H1 (cell line): ENCODE data around the gene SELENOO. TPM values are rescaled to one million over a fixed set of nuclear protein-coding genes. Genes with fewer than 3 reads are reported as not detected.

Experiments
- CTCF ChIA-PET: fragments of 300-600 bp; sonication (Branson Sonifier 250); formaldehyde crosslinking; loops from one replicate; lab custom pipeline; 2021; ENCODE audit not compliant: partially characterized antibody; lab: Charles Lee
- POLR2A ChIA-PET: fragments of 300-600 bp; sonication (Branson Sonifier 250); formaldehyde crosslinking; loops from one replicate; lab custom pipeline; 2021; ENCODE audit warnings: inconsistent platforms; ENCODE audit not compliant: partially characterized antibody; lab: Charles Lee
- DNase-seq, 2 experiments: peaks; one replicate each; pipeline versions ENCODE4 v3.0.0 to v3.0.0-alpha.2; 2010 to 2022; ENCODE audit warnings: low spot score in 2 of 2, low read depth in 1 of 2, mixed read lengths in 1 of 2
- FAIRE-seq: peaks from 2 replicates; lab custom pipeline; 2011; peaks lifted over from hg19 to GRCh38; lab: Jason Lieb, UNC
- H2AFZ ChIP-seq: 2 replicates; pipeline ENCODE4 v1.8.1; 2012; ENCODE audit warnings: low read length, inconsistent platforms
- H2AK5ac ChIP-seq: 2 replicates; pipeline ENCODE4 v1.6.1; 2013; ENCODE audit warnings: low read depth, low read length
- H2BK120ac ChIP-seq: replicated peaks from 2 replicates; pipeline ENCODE3; 2013; ENCODE audit warnings: low read depth, low read length, inconsistent platforms
- H2BK12ac ChIP-seq: 2 replicates; pipeline ENCODE4 v1.6.1; 2013; ENCODE audit warnings: low read depth, low read length
- H2BK15ac ChIP-seq: 2 replicates; pipeline ENCODE4 v1.6.1; 2013; ENCODE audit warnings: low read length
- H2BK20ac ChIP-seq: 2 replicates; pipeline ENCODE4 v1.6.1; 2013; ENCODE audit warnings: low read length
- H2BK5ac ChIP-seq: 2 replicates; pipeline ENCODE4 v1.6.1; 2013; ENCODE audit warnings: low read depth, low read length
- H3K14ac ChIP-seq: 2 replicates; pipeline ENCODE4 v1.6.1; 2013; ENCODE audit warnings: inconsistent platforms; ENCODE audit not compliant: insufficient read length
- H3K18ac ChIP-seq: 2 replicates; pipeline ENCODE4 v1.6.1; 2013; ENCODE audit warnings: low read length; ENCODE audit errors: extremely low read depth
- H3K23ac ChIP-seq: 2 replicates; pipeline ENCODE4 v1.6.1; 2013; ENCODE audit warnings: inconsistent platforms; ENCODE audit not compliant: insufficient read length
- H3K23me2 ChIP-seq: 2 replicates; pipeline ENCODE4 v1.6.1; 2013; ENCODE audit warnings: low read depth, low read length
- H3K27ac ChIP-seq: 2 replicates; pipeline ENCODE4 v1.6.1; 2011; ENCODE audit warnings: low read depth, low read length, inconsistent platforms
- H3K27me3 ChIP-seq, 4 experiments: replicated peaks in 1 of 4; 1 replicate in 1 of 4; 2 replicates in 3 of 4; pipeline versions ENCODE4 v1.6.1 to v1.8.1; 2011 to 2013; ENCODE audit warnings: low read length in 3 of 4, mild to moderate bottlenecking in 3 of 4, inconsistent platforms in 2 of 4, mixed read lengths in 2 of 4, moderate library complexity in 1 of 4; ENCODE audit not compliant: control insufficient read depth in 3 of 4, insufficient read depth in 3 of 4; ENCODE audit errors: extremely low read depth in 1 of 4
- H3K36me3 ChIP-seq, 4 experiments: 2 replicates each; pipeline versions ENCODE4 v1.6.1 to v1.8.1; 2011 to 2013; ENCODE audit warnings: mild to moderate bottlenecking in 4 of 4, low read length in 3 of 4, moderate library complexity in 2 of 4, control low read depth in 1 of 4, inconsistent platforms in 1 of 4; ENCODE audit not compliant: insufficient read depth in 4 of 4, control insufficient read depth in 2 of 4
- H3K4ac ChIP-seq: replicated peaks from 2 replicates; pipeline ENCODE3; 2013; ENCODE audit warnings: low read length, low read depth, mixed read lengths, inconsistent platforms; ENCODE audit not compliant: insufficient read length
- H3K4me1 ChIP-seq, 4 experiments: replicated peaks in 1 of 4; 1 replicate in 1 of 4; 2 replicates in 3 of 4; pipeline versions ENCODE4 v1.6.1 to v1.8.1; 2011 to 2013; ENCODE audit warnings: low read length in 3 of 4, inconsistent platforms in 2 of 4, mixed read lengths in 1 of 4; ENCODE audit not compliant: insufficient read depth in 4 of 4, control insufficient read depth in 3 of 4
- H3K4me2 ChIP-seq, 2 experiments: 2 replicates each; pipeline versions ENCODE4 v1.6.1 to v1.8.1; 2011 to 2013; ENCODE audit warnings: low read depth in 2 of 2, low read length in 2 of 2, control low read depth in 1 of 2, inconsistent platforms in 1 of 2, mild to moderate bottlenecking in 1 of 2; ENCODE audit not compliant: insufficient read depth in 1 of 2
- H3K4me3 ChIP-seq, 4 experiments: fragments of 200-600, 300-600 bp in 1 of 4; sonication (generic), shearing (Covaris generic), sonication (Bioruptor Twin) in 1 of 4; 2 replicates each; pipeline versions ENCODE4 v1.5.1 to v1.8.1; 2011 to 2016; ENCODE audit warnings: low read length in 4 of 4, low read depth in 3 of 4, control low read depth in 2 of 4, inconsistent platforms in 2 of 4, mild to moderate bottlenecking in 2 of 4, mixed read lengths in 1 of 4, moderate library complexity in 1 of 4; ENCODE audit not compliant: insufficient read depth in 2 of 4; ENCODE audit errors: extremely low read depth in 1 of 4
- H3K56ac ChIP-seq: replicated peaks from 2 replicates; pipeline ENCODE3; 2013; ENCODE audit warnings: low read depth, mild to moderate bottlenecking, mixed read lengths, low read length, inconsistent platforms; ENCODE audit not compliant: insufficient read length
- H3K79me1 ChIP-seq: 2 replicates; pipeline ENCODE4 v1.6.1; 2013; ENCODE audit warnings: low read depth, low read length, control low read depth
- H3K79me2 ChIP-seq, 2 experiments: 2 replicates each; pipeline versions ENCODE4 v1.6.1 to v1.8.1; 2012 to 2013; ENCODE audit warnings: low read length in 2 of 2, mild to moderate bottlenecking in 2 of 2, inconsistent platforms in 1 of 2; ENCODE audit not compliant: insufficient read depth in 2 of 2, control insufficient read depth in 1 of 2
- H3K9ac ChIP-seq, 4 experiments: replicated peaks in 1 of 4; 1 replicate in 1 of 4; 2 replicates in 3 of 4; pipeline versions ENCODE4 v1.6.1 to v1.8.1; 2011 to 2013; ENCODE audit warnings: low read depth in 3 of 4, low read length in 3 of 4, control low read depth in 2 of 4, mild to moderate bottlenecking in 2 of 4, moderate library complexity in 2 of 4, inconsistent platforms in 1 of 4; ENCODE audit errors: extremely low read depth in 1 of 4
- H3K9me3 ChIP-seq, 2 experiments: 2 replicates each; pipeline versions ENCODE4 v1.6.1 to v1.8.1; 2012 to 2013; ENCODE audit warnings: mild to moderate bottlenecking in 2 of 2, moderate library complexity in 2 of 2, control low read depth in 1 of 2, inconsistent platforms in 1 of 2, low read depth in 1 of 2, low read length in 1 of 2, mixed read lengths in 1 of 2; ENCODE audit not compliant: insufficient read depth in 2 of 2
- H4K20me1 ChIP-seq, 2 experiments: replicated peaks in 1 of 2; 2 replicates each; pipeline versions ENCODE3 to v1.8.1; 2011 to 2013; ENCODE audit warnings: inconsistent platforms in 2 of 2, low read length in 2 of 2, mild to moderate bottlenecking in 1 of 2; ENCODE audit not compliant: insufficient read depth in 2 of 2, control insufficient read depth in 1 of 2
- H4K5ac ChIP-seq: 2 replicates; pipeline ENCODE4 v1.6.1; 2013; ENCODE audit warnings: low read length, low read depth, mixed read lengths, inconsistent platforms; ENCODE audit not compliant: insufficient read length
- H4K8ac ChIP-seq: 2 replicates; pipeline ENCODE4 v1.8.0; 2013; ENCODE audit warnings: mild to moderate bottlenecking, moderate library complexity, low read length, inconsistent platforms; ENCODE audit not compliant: insufficient read depth; ENCODE audit errors: extremely low read depth
- H4K91ac ChIP-seq: replicated peaks from 2 replicates; pipeline ENCODE3; 2013; ENCODE audit warnings: low read length, mixed read lengths, inconsistent platforms; ENCODE audit not compliant: insufficient read length
- BRCA1 ChIP-seq: IDR thresholded peaks from 2 replicates; pipeline ENCODE4 v1.6.1; 2012; ENCODE audit warnings: low read depth, low read length, improper control_type of control experiment
- CTCF ChIP-seq, 3 experiments: IDR thresholded peaks; 1 replicate in 2 of 3; 2 replicates in 1 of 3; pipeline versions ENCODE4 v1.5.1 to v1.6.1; 2011; ENCODE audit warnings: low read length in 3 of 3, mild to moderate bottlenecking in 3 of 3, inconsistent platforms in 2 of 3, low read depth in 1 of 3, moderate library complexity in 1 of 3; ENCODE audit not compliant: insufficient read depth in 1 of 3; ENCODE audit errors: control extremely low read depth in 1 of 3
- E2F6 ChIP-seq: IDR thresholded peaks from 2 replicates; pipeline ENCODE4 v1.6.1; 2012; ENCODE audit warnings: inconsistent platforms
- HDAC2 ChIP-seq, 2 experiments: fragments of 300-600 bp in 1 of 2; sonication (generic) in 1 of 2; IDR thresholded peaks; 2 replicates each; pipeline ENCODE4 v1.6.1; 2011 to 2012; ENCODE audit warnings: low read depth in 2 of 2, low read length in 2 of 2, mild to moderate bottlenecking in 2 of 2, moderate library complexity in 2 of 2, borderline replicate concordance in 1 of 2, inconsistent platforms in 1 of 2
- POLR2A ChIP-seq, 2 experiments: IDR thresholded peaks; 1 replicate in 1 of 2; 2 replicates in 1 of 2; pipeline ENCODE4 v1.6.1; 2011; ENCODE audit warnings: low read depth in 2 of 2, low read length in 2 of 2, mild to moderate bottlenecking in 2 of 2; ENCODE audit errors: control extremely low read depth in 1 of 2
- RAD21 ChIP-seq, 2 experiments: IDR thresholded peaks in 1 of 2; conservative IDR thresholded peaks in 1 of 2; 2 replicates each; pipeline ENCODE4 v1.6.1; 2011; ENCODE audit warnings: low read depth in 2 of 2, low read length in 2 of 2, improper control_type of control experiment in 1 of 2, inconsistent platforms in 1 of 2, mild to moderate bottlenecking in 1 of 2, moderate library complexity in 1 of 2
- SRF ChIP-seq: IDR thresholded peaks from 2 replicates; pipeline ENCODE4 v1.6.1; 2011; ENCODE audit warnings: mild to moderate bottlenecking, low read depth, low read length, moderate library complexity
- TAF7 ChIP-seq: optimal IDR thresholded peaks from 2 replicates; pipeline ENCODE3; 2011; ENCODE audit warnings: low read depth, mild to moderate bottlenecking, inconsistent platforms, low read length, moderate library complexity, borderline replicate concordance
- TEAD4 ChIP-seq: IDR thresholded peaks from 2 replicates; pipeline ENCODE4 v1.6.1; 2012; ENCODE audit warnings: low read depth, low read length, inconsistent platforms, mixed read lengths
- WGBS, 2 experiments: shearing (Covaris generic) in 1 of 2; methylation state at CpG; one replicate each; pipeline versions ENCODE4 v1.1.6 to v1.1.7; 2013 to 2015; ENCODE audit warnings: low lambda C conversion rate in 2 of 2, mixed read lengths in 2 of 2, inconsistent platforms in 1 of 2, low coverage in 1 of 2, missing lambda C conversion rate in 1 of 2; ENCODE audit not compliant: insufficient replicate concordance in 2 of 2, insufficient coverage in 1 of 2, insufficient read length in 1 of 2; ENCODE audit errors: extremely low coverage in 1 of 2, missing lambda C conversion rate in 1 of 2; 5-methylcytosine and 5-hydroxymethylcytosine counted together
- polyA plus RNA-seq, 7 experiments: library from polyadenylated mRNA; depleted of rRNA in 3 of 7; stranded (reverse) in 5 of 7; unstranded in 2 of 7; fragments of >200 nt in 5 of 7; fragments of 200-250 nt in 2 of 7; gene quantifications; 1 replicate in 5 of 7; 2 replicates in 1 of 7; 4 replicates in 1 of 7; pipeline versions ENCODE4 v1.2.1 to v1.2.3, GENCODE V29; 2011 to 2013; ENCODE audit warnings: missing spikeins in 2 of 7, mixed read lengths in 2 of 7
- total RNA-seq: library from RNA; stranded (reverse); fragmentation: NEBNext Ultra II Directional; extraction: Animal tissue kit (Norgen Biotek cat#: 25700); gene quantifications from 2 replicates; pipeline ENCODE4 v1.2.1, GENCODE V29; 2021

The SELENOO gene
- total and polyA plus RNA-seq, 2 of the 8 experiments (the other 6 are each of a cell fraction or from before 2014, with no cell fraction given), result 18.6 to 25.1 TPM

- ChIA-PET POLR2A (interaction anchor here (0.7 to 1.2 kb wide), 2 partner anchors 8 to 24 kb away, joined by 3 to 4 read pairs; no protein-coding TSS in a partner anchor), CTCF (interaction anchor here (0.7 to 8.7 kb wide), 9 partner anchors 9 to 148 kb away, joined by 3 to 77 read pairs (median 5); partner anchors contain the start of gene HDAC10)
- no peak overlapping the region for H2BK5ac ChIP-seq
- no peak overlapping the region for H4K91ac ChIP-seq
- H3K23me2 ChIP-seq, result peaks cover 11% of the 10 kb centered on the region
- no peaks in the 10 kb centered on the region for H3K9me3 ChIP-seq
- H3K4me1 ChIP-seq, result peaks cover 0 to 19% (median 12%) of the 10 kb centered on the region in 4 experiments; a peak in 6 of 7 replicates
- WGBS, 2 experiments, result 90% methylated on average over 13 of the region's 14 CpGs; no CpG with 5 or more reads in 1 of the 2 experiments
- H3K56ac ChIP-seq, result no peak overlapping the region
- no peaks in the 10 kb centered on the region for H3K27me3 ChIP-seq
- peaks cover 4 to 24% of the 10 kb centered on the region in 2 experiments for H4K20me1 ChIP-seq
- no peak overlapping the region for H2AK5ac ChIP-seq
- H2BK120ac ChIP-seq, result no peak overlapping the region
- no peak overlapping the region for H2BK20ac ChIP-seq
- FAIRE-seq (no peak), DNase-seq (no peak)
- peak overlapping the region in 1 of 4 experiments; percentile 27; a peak in 1 of 8 replicates for H3K4me3 ChIP-seq
- H3K18ac ChIP-seq, result no peak overlapping the region
- peaks cover 12% of the 10 kb centered on the region for H3K79me1 ChIP-seq
- H2BK12ac ChIP-seq, result no peak overlapping the region
- H3K27ac ChIP-seq, result no peak overlapping the region
- H2BK15ac ChIP-seq, result no peak overlapping the region
- no peak overlapping the region for H2AFZ ChIP-seq
- no peak overlapping the region for H3K4ac ChIP-seq
- H3K14ac ChIP-seq, result no peak overlapping the region
- H3K23ac ChIP-seq, result no peak overlapping the region
- no peak overlapping the region; the same call in 1 of the 2 replicates for H4K8ac ChIP-seq
- H3K36me3 ChIP-seq, result no peaks in the 10 kb centered on the region
- H3K79me2 ChIP-seq, result peaks cover 4 to 33% of the 10 kb centered on the region in 2 experiments; a peak in 3 of 4 replicates
- no peak overlapping the region; a peak in 1 of 7 replicates for H3K9ac ChIP-seq
- H4K5ac ChIP-seq, result no peak overlapping the region
- peak overlapping the region; percentile 28 to 37; a peak in 2 of 4 replicates for H3K4me2 ChIP-seq
- TF ChIP-seq RAD21 (IDR thresholded peaks at IDR 0.05 in 1 of 2, conservative IDR thresholded peaks at IDR 0.05 in 1 of 2; ENCODE audit: low read depth in 2 of 2, low read length in 2 of 2), result no peak
- TF ChIP-seq TEAD4, result no peak
- no peak for TF ChIP-seq TAF7
- TF ChIP-seq BRCA1, result no peak
- no peak for TF ChIP-seq SRF
- no peak for TF ChIP-seq CTCF (IDR thresholded peaks at IDR 0.05; ENCODE audit: control extremely low read depth in 1 of 3, insufficient read depth in 1 of 3, low read depth in 1 of 3, low read length in 3 of 3)
- TF ChIP-seq POLR2A (IDR thresholded peaks at IDR 0.05; ENCODE audit: control extremely low read depth in 1 of 2, low read depth in 2 of 2, low read length in 2 of 2), result no peak
- no peak for TF ChIP-seq HDAC2 (IDR thresholded peaks at IDR 0.05; ENCODE audit: borderline replicate concordance in 1 of 2, low read depth in 2 of 2, low read length in 2 of 2)
- TF ChIP-seq E2F6, result no peak
Measured at GRCh38 chr22:50242406-50242949, 41.7 kb downstream of the SELENOO start.
